GM21367 (cell line): ENCODE measurements around the gene SLC16A6.
"Not testable (repeated sequence)": the region's sequence is repeated elsewhere in the genome, so short reads cannot be mapped to it uniquely, and the experiment has no call there.

ENCODE experiments used
- ATAC-seq: cut with Tn5 transposase; IDR thresholded peaks from one replicate; pipeline ENCODE4 v1.9.1; 2021; ENCODE audit not compliant: unreplicated experiment

The SLC16A6 gene

DNA sequence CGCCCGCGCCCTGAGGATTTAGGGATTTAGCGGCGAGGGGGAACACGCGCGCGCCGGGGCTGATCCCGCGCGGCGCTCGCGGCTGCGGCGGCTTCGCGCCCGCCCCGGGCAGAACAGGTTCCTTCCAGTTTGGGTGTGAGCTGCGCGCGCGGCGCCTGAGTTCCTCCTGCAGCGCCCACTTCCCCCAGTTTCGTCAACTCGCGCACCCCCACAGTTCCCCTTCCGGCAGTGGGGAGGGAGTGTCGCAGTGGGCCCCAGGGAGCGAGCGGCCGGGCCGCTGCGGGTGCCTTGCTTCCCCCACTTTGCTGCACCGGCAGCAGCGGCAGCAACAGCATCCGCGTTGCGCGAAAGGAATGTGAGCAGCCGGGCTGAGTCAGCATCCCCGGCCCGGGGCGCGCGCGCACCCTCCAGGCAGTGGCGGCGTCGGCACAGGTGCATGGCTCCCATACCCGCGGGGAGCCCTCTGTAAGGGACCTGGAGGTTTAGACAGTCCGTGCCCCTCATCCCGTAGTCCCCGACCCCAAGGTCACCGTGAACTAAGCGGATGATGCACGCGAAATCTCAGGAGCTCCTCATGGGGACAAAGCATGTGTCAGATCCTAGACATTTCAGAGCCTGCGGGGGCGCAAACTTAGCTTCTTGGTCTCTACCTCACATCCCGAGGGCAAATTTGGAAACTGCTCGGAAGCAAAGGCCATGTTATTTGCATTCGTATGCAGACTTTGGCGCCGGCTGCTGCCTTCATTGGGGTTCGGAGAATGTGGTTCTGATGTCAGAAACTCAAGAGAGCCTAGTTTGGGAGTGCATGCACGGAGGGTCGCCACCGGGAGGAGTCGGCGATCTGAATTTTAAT lies 1.1 kb upstream of the SLC16A6 start:
- peak; percentile 40 for ATAC-seq

DNA sequence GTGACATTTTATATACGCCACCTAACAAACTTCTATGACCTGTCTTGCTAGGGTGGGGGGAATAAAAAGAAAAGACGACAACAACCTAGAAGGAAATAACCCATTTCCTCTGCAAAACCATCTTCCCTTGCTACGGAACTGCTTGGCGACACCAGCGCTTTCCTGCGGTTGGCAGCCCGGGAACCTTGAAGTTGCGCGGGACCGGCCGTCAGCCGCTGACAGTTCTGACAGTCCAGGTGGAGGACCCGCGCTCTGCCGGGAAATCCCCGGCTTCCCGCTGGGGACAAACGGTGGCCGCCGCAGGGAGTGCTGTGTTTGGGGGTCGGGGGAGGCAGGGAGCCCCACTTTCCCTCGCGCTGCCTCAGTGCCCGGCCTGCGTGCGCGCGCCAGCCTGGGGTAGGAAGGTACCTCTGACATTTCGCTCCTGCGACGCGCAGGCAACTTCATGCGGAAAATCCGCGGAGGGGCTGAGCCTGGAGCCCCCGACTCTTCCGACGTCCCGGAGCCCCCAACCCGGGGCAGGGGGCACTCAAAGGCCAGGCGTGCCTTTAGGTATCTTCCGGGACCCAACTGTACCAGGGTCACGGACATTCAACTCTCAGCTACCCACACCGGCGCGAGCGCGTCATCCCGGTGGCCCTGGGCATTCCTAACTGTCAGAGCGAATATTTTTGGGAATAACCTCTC lies 516 bp downstream of the SLC16A6 start:
- no peak for ATAC-seq

DNA sequence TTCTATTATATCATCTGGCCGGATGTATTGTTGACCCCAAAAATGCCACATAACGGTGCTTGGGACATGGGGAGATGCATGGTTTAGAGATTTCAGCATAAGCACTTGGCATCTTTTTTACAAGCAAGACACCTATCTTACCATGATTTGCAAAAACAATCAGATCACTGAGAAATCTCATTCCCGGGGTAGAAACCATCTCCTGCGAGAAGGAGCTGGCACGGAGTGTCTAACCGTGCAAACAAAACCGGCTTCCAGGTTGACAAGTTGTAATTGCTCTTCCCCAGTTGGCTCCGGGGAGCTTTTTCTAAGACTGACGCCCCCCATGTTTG lies 1.0 kb downstream of the SLC16A6 start:
- no peak for ATAC-seq

DNA sequence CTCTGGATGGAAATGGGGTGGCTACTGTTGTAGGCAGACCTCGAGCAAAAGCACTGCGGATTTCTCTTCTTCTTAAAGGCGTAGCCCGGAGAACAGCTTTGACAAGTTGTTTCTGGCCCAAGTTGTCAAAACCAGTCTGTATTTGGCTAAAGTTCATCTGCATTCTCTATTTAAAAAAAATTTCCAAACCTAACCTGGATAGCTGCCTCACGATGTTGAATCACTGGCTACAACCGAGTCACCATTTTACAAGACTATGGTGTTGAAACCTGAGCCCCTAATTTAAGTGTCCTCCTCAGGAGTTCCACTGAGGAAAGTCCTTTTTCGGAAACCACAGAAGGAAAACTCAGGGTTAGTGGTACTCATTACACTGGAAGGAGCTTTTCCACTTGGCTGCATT lies 1.5 kb downstream of the SLC16A6 start:
- no peak for ATAC-seq

DNA sequence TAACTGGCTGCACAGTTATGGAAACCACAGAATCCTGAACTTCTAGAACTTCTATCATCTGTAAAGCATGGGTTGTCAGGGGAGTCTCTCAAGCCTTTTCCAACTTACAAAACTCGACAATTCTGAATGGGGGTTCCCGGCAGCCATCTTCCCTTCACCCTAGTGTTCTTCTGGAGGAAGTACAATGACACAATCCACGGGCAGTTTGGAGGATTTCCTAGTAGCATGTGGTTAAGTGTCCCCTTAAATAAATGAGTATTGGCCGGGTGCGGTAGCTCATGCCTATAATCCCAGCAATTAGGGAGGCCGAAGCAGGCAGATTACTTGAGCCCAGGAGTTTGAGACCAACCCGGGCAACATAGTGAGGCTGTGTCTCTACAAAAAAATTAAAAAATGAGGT lies 2.1 kb downstream of the SLC16A6 start:
- no peak for ATAC-seq

DNA sequence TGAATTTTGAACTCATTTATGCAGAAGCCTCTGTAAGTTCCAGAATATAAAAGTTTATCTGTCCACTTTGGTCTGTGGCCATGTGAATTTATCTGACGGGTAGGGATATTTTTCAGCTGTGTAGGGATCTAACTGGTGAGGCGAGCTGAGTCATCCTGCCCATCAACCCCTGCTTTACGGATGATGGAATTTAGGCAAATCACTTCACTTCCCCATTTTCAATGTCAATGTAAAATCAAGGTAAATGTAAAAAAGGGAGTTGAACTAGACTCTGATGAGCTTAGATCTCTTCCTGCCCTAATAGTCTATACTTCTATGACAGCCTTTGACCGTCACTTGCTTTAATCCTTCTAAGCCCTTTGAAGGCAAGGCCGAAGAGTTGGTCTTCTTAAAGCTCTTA lies 2.6 kb downstream of the SLC16A6 start:
- no peak for ATAC-seq

DNA sequence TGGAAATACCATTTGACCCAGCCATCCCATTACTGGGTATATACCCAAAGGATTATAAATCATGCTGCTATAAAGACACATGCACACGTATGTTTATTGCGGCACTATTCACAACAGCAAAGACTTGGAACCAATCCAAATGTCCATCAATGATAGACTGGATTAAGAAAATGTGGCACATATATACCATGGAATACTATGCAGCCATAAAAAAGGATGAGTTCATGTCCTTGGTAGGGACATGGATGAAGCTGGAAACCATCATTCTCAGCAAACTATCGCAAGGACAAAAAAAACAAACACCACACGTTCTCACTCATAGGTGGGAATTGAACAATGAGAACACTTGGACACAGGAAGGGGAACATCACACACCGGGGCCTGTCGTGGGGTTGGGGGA lies 9.0 kb downstream of the SLC16A6 start:
- ATAC-seq, result not testable (repeated sequence)

DNA sequence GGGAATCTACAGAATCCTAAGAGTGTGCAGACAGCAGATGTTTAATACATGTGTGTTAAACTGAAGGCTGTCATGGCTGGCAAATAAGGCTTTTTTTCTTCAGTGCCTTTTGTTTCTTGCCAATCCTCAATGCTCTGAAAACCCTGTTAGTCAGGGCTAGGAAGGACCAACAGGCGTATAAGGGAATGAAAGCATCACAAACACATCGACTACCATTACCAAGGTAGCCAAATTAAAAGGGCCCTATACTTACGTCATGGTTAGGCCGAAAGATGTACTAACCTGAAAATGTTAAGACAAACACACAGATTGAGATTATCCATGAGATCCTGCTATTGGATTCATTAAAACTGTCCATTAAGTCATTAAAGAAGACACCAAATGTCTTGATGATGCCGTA lies 13.1 kb downstream of the SLC16A6 start:
- ATAC-seq, result no peak

DNA sequence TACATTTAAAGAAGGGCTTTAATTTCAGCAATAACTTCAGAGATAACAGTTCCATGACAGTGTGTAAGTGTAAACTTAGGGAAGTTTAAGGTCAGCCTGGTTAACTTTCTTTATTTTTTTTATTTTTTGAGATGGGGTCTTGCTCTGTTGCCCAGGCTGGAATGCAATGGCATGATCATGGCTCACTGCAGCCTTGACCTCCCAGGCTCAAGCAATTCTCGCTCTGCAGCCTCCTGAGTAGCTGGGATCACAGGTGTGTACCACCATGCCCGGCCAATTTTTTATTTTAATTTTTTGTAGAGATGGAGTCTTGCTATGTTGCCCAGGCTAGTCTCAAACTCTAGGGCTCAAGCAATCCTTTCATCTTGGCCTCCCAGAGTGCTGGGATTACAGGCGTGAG lies 14.6 kb downstream of the SLC16A6 start:
- not testable (repeated sequence) for ATAC-seq

DNA sequence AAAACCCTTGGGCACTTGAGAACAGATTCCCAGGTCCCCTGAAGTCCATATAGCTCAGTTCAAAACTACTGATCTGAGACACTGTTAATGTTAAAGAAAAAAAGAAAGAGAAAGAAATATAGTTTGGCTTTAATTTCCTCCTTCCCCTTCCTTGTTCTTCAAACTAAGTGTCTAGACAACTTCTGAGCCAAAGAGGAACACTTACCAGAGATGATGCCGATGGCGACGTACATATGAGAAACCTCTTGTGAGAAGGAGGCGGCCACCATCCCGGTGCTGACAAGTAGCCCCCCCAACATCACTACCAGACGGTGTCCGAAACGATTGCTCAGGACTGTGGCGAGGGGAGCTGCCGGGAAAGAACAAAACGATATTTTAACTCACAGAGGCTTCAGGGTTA lies 17.2 kb downstream of the SLC16A6 start:
- ATAC-seq, result no peak

DNA sequence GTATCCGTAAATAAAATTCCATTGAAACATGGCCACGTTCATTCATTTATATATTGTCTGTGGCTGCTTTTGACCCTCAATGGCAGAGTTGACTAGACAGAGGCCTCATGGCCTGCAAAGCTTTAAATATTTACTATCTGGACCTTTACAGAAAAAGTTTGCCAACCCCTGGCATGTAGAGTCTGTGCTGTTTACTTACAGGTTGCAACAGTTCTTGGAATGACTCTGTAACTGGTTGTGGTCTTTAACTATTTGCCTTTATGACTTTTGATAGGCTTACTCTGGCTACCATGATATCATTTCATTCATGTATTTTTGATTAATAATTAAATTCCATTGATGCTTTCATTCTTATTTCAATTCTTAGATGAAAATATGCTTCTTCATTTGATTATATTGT lies 25.1 kb downstream of the SLC16A6 start:
- not testable (repeated sequence) for ATAC-seq

DNA sequence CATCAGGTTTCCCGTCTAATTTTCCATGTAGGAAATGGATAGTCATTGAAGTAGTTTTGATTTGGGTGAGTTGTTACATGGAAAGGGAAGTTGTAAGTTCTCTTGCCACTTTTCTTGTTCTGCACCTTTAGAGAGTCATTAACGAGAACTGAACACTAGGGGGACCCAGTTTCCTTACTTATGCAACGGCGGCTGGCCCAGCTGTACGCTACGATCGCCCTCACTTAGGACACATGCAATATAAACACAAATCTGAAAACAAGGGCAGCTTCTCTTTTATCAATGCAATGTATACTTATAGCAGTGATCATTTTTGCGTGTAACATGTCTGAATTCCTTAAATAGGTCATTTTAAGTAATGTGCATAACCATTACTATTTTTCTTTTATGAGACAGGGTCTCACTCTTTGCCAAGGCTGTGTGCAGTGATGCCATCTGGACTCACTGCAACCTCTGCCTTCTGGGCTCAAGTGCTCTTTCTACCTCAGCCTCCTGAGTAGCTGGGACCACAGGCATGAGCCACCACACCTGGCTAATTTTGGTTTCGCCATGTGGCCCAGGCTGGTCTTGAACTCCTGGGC lies 27.7 kb downstream of the SLC16A6 start:
- not testable (repeated sequence) for ATAC-seq

DNA sequence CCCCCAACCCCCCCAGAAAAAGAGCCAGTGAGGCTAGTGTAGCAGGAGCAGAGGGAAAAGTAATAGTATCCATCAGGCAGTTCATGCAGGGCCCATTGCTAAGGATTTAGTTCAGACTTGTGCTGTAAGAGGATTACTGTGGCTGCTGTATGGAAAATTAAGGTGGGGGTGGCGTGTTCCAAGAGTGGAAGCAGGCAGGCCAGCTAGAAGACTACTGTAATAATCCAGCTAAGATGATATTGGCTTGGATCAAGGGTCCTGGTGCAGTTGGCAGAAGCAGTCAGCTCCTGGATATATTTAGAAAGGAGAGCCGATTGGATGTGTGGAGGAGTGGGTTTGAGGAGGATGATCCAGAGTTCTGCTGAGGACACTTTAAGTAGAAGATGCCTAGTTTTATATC lies 28.5 kb downstream of the SLC16A6 start:
- not testable (repeated sequence) for ATAC-seq

DNA sequence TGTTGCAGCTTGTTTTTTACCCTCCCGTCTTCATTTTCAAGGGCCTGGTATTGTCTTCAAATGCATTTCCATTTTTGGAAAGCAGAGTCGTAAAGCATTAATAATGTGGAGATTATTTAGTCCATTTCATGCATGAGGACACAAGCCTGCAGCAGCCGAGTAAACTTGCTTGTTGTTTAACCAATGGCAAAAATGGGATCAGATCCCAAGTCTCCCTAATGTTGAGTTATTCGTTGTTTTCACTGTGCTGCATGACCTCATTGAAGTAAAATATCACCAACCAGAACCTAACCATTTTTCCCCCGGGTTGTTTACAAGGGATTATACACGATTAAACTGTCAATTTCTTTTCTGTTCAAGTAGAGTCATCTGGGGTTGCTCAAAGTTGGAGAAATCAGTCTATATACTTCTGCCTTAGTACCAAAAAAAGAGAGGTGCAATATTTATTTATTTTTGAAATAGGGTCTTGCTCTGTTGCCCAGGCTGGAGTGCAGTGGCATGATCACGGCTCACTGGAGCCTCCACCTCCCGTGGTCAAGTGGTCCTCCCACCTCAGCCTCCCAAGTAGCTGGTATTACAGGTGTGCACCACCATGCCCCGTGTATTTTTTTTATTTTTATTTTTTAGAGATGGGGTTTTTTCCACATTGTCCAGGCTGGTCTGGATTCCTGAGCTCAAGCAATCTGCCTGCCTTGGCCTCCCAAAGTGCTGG lies 30.7 kb downstream of the SLC16A6 start:
- no peak for ATAC-seq

DNA sequence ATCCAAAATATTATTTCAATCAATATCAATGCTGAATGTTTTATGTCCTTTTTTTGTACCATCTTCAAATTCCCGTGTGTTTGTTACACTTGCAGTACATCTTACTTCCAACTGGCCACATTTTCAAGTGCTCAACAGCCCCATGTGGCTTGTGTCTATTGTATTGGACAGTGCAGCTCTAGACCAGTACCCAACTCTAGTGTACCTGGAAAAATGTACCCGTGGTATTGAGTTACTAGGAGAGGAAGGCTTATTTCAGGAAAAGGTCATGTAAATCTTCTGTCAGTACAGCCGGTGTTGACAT lies 31.3 kb downstream of the SLC16A6 start:
- ATAC-seq, result not testable (repeated sequence)

DNA sequence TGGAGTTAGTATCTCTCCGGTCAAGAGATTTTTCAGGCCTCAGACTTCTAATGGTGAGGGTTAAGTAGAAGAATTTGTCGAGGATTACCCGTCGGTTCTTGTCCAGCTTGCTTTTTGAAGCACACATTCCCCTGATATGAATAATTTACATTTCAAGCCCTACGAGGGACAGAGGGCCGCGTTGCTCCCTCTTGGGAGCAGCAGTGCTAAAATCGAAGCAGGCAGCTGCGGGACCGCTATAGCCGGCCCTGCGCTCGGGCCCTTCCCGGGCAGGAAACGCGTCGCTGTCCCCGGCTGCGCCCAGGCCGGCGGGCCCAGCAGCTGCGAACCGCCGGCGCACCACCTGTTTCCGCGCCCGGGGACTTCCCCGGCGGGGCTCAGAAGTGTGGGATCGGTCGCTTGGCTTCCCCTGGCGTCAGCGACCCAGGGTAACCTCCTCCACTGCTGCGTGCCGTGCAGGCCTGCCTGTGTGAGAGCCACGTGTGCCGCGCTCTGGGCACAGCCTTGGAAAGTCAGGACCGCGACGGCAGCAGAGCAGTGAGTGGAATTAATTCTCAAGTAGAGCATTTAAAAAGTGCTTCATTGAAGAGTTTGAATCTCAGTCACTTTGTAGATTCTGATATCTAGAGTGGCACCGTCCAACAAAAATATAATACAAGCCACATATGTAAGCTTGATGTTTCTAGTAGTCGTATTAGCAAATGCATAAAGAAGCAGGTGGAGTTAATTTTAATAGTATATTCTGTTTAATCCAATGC lies 31.9 kb downstream of the SLC16A6 start:
- ATAC-seq, result peak; percentile 87

DNA sequence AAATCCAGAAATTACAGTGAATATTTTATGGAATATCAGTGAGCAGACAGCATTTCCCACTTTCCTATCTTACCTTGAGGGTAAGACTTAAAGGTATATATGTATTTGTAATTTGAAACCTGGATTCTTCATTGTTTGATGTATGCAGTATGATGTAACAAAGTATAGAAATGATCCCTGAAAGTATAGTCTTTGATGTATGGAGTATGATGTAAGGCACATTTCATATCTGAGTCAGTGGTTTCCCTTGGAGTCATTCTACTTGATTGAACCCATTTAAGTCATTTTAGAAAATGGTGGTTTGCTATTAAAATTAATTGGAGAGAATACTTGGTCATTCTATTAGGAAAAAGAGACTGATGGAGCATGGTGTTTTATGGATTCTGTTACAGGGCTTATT lies 33.0 kb downstream of the SLC16A6 start:
- no peak for ATAC-seq

DNA sequence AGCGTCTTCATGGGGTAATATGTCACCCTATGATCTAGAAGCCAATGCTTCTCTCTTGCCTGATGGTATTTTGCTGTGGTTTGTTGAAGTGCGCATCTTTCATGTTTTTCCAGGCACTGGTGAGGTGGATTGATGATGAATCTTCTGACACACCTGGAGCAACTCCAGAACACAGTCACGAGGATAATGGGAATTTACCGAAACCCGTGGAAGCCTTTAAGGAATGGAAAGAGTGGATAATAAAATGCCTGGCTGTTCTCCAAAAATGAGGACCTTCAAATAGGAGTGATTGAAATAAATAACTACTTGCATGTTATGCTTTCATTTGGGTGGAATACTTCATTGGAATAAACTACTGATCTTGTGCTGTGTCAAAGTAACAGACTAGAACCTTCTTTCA lies 34.2 kb downstream of the SLC16A6 start:
- not testable (repeated sequence) for ATAC-seq

DNA sequence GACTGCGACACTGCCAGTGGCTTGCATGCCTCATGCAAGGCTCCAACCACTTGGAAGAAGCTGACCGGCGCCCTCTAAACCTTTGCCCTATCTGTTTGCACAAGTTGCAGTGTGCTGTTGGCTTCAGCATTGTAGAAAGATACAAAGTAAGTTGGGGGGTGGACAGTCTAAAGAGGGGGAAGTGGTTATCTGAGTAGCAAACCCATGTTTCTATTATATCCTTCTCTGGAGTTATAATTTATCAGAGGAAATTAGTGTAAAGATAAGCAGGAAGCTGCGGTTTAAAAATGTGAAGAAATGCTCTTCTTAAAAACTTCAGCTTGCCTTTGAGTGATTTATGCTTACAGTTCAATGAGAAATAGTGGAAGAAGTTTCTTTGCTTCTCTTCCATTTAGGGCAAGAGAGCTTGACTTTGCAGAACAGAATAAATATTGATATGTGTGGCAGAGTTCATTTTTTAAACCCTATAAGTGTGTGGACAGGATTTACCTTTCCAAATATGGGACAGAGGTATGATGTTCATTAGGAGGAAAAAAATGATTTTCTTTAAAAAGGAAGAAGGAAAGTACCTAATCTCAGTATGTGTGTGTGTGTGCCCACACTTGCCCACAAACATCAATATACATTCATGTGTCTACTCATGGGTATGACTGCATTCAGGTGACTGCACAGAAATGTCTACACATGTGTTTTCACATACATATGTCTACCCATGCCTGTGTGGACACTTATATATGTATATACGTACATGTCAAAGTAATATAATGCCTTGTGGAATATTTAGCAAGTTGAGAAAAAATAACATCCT lies 35.0 kb downstream of the SLC16A6 start:
- no peak for ATAC-seq

DNA sequence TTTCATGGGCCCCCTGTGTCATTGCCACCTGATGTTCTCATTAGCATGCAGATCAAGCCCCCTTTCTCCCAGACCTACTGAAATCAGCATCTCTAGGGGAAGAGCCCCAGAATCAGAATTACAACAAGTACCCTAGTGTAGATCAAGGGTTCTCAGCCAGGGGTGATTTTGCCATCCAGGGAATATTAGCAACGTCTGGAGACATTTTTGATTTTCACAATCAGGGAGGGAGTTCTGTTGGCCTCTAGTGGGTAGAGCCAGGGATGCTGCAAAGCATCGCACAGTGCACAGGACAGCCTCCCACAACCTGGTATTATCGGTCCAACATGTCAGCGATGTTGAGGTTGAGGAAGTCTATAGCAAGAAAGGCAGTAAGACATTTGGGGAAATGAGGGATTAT lies 35.8 kb downstream of the SLC16A6 start:
- ATAC-seq, result no peak
